OCI-LY1 (cell line): ENCODE results near the gene RILPL2.

Experiments
- H2AFZ ChIP-seq: fragments of 200-600 bp; sonication (generic), shearing (Covaris generic); 2 replicates; pipeline ENCODE4 v1.6.0; 2014; ENCODE audit warnings: antibody characterized with exemption, mild to moderate bottlenecking, low read length
- H3F3A ChIP-seq: fragments of 200-600 bp; sonication (generic), shearing (Covaris generic); 2 replicates; pipeline ENCODE4 v1.6.0; 2014; ENCODE audit warnings: mild to moderate bottlenecking, antibody characterized with exemption, low read length, moderate library complexity; ENCODE audit not compliant: insufficient read depth
- H3K27ac ChIP-seq: fragments of 200-600 bp; sonication (generic); 2 replicates; pipeline ENCODE4 v1.5.1; 2014; ENCODE audit warnings: low read length, mixed run types, mild to moderate bottlenecking, low read depth; ENCODE audit not compliant: poor library complexity, severe bottlenecking
- H3K27me3 ChIP-seq: fragments of 200-600 bp; sonication (generic); 2 replicates; pipeline ENCODE4 v1.6.0; 2014; ENCODE audit warnings: antibody characterized with exemption, mild to moderate bottlenecking, low read length, moderate library complexity; ENCODE audit not compliant: insufficient read depth
- H3K36me3 ChIP-seq: fragments of 200-600 bp; sonication (generic); 2 replicates; pipeline ENCODE4 v1.6.1; 2014; ENCODE audit warnings: mild to moderate bottlenecking, antibody characterized with exemption, low read length, moderate library complexity, mixed read lengths; ENCODE audit not compliant: insufficient read depth
- H3K4me1 ChIP-seq: fragments of 200-600 bp; sonication (generic); 2 replicates; pipeline ENCODE4 v1.5.1; 2014; ENCODE audit warnings: mild to moderate bottlenecking, low read length, moderate library complexity; ENCODE audit not compliant: insufficient read depth, severe bottlenecking
- H3K4me2 ChIP-seq: fragments of 200-600 bp; sonication (generic), shearing (Covaris generic); 2 replicates; pipeline ENCODE4 v1.6.1; 2014; ENCODE audit warnings: low read length
- H3K4me3 ChIP-seq: fragments of 200-600 bp; sonication (generic); 2 replicates; pipeline ENCODE4 v1.5.1; 2014; ENCODE audit warnings: low read length, low read depth, mild to moderate bottlenecking, mixed read lengths; ENCODE audit not compliant: poor library complexity, severe bottlenecking
- H3K79me2 ChIP-seq: fragments of 200-600 bp; shearing (Covaris generic); 2 replicates; pipeline ENCODE4 v1.6.1; 2016; ENCODE audit warnings: mixed run types, low read length, mixed read lengths; ENCODE audit not compliant: insufficient read depth
- H3K9ac ChIP-seq: fragments of 200-600 bp; sonication (generic), shearing (Covaris generic); 2 replicates; pipeline ENCODE4 v1.6.1; 2014; ENCODE audit warnings: mild to moderate bottlenecking, low read length, mixed read lengths
- H3K9me2 ChIP-seq: fragments of 200-600 bp; sonication (generic), shearing (Covaris generic); 2 replicates; pipeline ENCODE4 v1.6.1; 2014; ENCODE audit warnings: low read depth, mild to moderate bottlenecking, low read length, mixed read lengths
- H3K9me3 ChIP-seq: fragments of 200-600 bp; shearing (Covaris generic); 2 replicates; pipeline ENCODE4 v1.6.1; 2014; ENCODE audit warnings: low read length, mixed read lengths
- H4K20me1 ChIP-seq: fragments of 200-600 bp; sonication (generic), shearing (Covaris generic); 2 replicates; pipeline ENCODE4 v1.6.0; 2016; ENCODE audit warnings: mild to moderate bottlenecking, low read length; ENCODE audit not compliant: insufficient read depth
- CTCF ChIP-seq: fragments of 200-600 bp; sonication (generic), shearing (Covaris generic); IDR thresholded peaks from 2 replicates; pipeline ENCODE4 v1.5.1; 2017; ENCODE audit warnings: mild to moderate bottlenecking, antibody characterized with exemption, low read length, moderate library complexity, mixed read lengths
- EZH2 ChIP-seq: fragments of 200-600 bp; sonication (generic), shearing (Covaris generic); IDR thresholded peaks from 2 replicates; pipeline ENCODE4 v1.8.0; 2017; ENCODE audit warnings: borderline replicate concordance, mixed run types, mild to moderate bottlenecking, antibody characterized with exemption, low read length, moderate library complexity, mixed read lengths

Gene RILPL2

GRCh38 chr12:123396954-123397353 is 39.5 kb downstream of the RILPL2 start:
- no peak for TF ChIP-seq EZH2
- no peak for TF ChIP-seq CTCF
- no peak overlapping the region for H2AFZ ChIP-seq
- no peak overlapping the region for H3K4me3 ChIP-seq
- H3K9ac ChIP-seq: no peak overlapping the region
- no peak overlapping the region for H3K4me2 ChIP-seq
- no peak overlapping the region for H3K27ac ChIP-seq
- no peaks in the 10 kb centered on the region for H3K27me3 ChIP-seq
- no peaks in the 10 kb centered on the region for H3K9me3 ChIP-seq
- peaks cover 76% of the 10 kb centered on the region for H3K36me3 ChIP-seq
- H3K79me2 ChIP-seq: no peaks in the 10 kb centered on the region
- no peaks in the 10 kb centered on the region for H3K4me1 ChIP-seq
- H3K9me2 ChIP-seq: no peaks in the 10 kb centered on the region
- no peaks in the 10 kb centered on the region for H3F3A ChIP-seq
- H4K20me1 ChIP-seq: no peaks in the 10 kb centered on the region

GRCh38 chr12:123396543-123396942 is 39.9 kb downstream of the RILPL2 start:
- no peaks in the 10 kb centered on the region for H3K9me3 ChIP-seq
- no peak overlapping the region for H3K27ac ChIP-seq
- H3K4me3 ChIP-seq: no peak overlapping the region
- H4K20me1 ChIP-seq: no peaks in the 10 kb centered on the region
- TF ChIP-seq EZH2: no peak
- TF ChIP-seq CTCF: no peak
- no peaks in the 10 kb centered on the region for H3K9me2 ChIP-seq
- peaks cover 78% of the 10 kb centered on the region for H3K36me3 ChIP-seq
- no peak overlapping the region for H2AFZ ChIP-seq
- no peak overlapping the region for H3K9ac ChIP-seq
- no peaks in the 10 kb centered on the region for H3K4me1 ChIP-seq
- no peak overlapping the region for H3K4me2 ChIP-seq
- H3K79me2 ChIP-seq: no peaks in the 10 kb centered on the region
- no peaks in the 10 kb centered on the region for H3K27me3 ChIP-seq
- no peaks in the 10 kb centered on the region for H3F3A ChIP-seq

- TF ChIP-seq EZH2: no peak
- no peak for TF ChIP-seq CTCF
- Histone ChIP-seq H3F3A (no peaks in the 10 kb centered on the region), H3K4me3 (no peak overlapping the region), H3K79me2 (no peaks in the 10 kb centered on the region), H3K4me1 (peaks cover 5% of the 10 kb centered on the region), H3K27ac (no peak overlapping the region), H4K20me1 (no peaks in the 10 kb centered on the region), H3K9me3 (no peaks in the 10 kb centered on the region), H3K36me3 (peaks cover 91% of the 10 kb centered on the region), H3K4me2 (no peak overlapping the region), H3K9me2 (no peaks in the 10 kb centered on the region), H2AFZ (no peak overlapping the region), H3K27me3 (no peaks in the 10 kb centered on the region), H3K9ac (no peak overlapping the region)
Observed at GRCh38 chr12:123395236-123395635, 41.2 kb downstream of the RILPL2 start.
